NT2/D1 (cell line): ENCODE data around the gene STOX2.
A peak's percentile ranks its signal among the peaks of the same experiment; 100 is the strongest.

Experiments
- DNase-seq: peaks from one replicate; pipeline ENCODE4 v3.0.0-alpha.2; 2011; ENCODE audit warnings: low read depth, low spot score
- H3K27me3 ChIP-seq: 2 replicates; pipeline ENCODE4 v1.6.0; 2011; ENCODE audit warnings: mild to moderate bottlenecking; ENCODE audit not compliant: insufficient read length, insufficient read depth
- H3K36me3 ChIP-seq: 2 replicates; pipeline ENCODE4 v1.6.1; 2011; ENCODE audit warnings: mild to moderate bottlenecking, low read length, mixed read lengths; ENCODE audit not compliant: insufficient read depth, insufficient read length
- H3K4me1 ChIP-seq: 2 replicates; pipeline ENCODE4 v1.5.1; 2011; ENCODE audit not compliant: insufficient read depth, insufficient read length
- H3K4me3 ChIP-seq: 2 replicates; pipeline ENCODE4 v1.5.1; 2011; ENCODE audit warnings: low read depth; ENCODE audit not compliant: insufficient read length
- H3K9ac ChIP-seq: 2 replicates; pipeline ENCODE4 v1.6.0; 2011; ENCODE audit warnings: low read depth; ENCODE audit not compliant: insufficient read length
- H3K9me3 ChIP-seq: 2 replicates; pipeline ENCODE4 v1.5.1; 2011; ENCODE audit warnings: mild to moderate bottlenecking, low read length; ENCODE audit not compliant: insufficient read depth
- SUZ12 ChIP-seq: IDR thresholded peaks from 2 replicates; pipeline ENCODE4 v1.6.1; 2011; ENCODE audit not compliant: insufficient read length, insufficient read depth; ENCODE audit errors: extremely low read depth
- YY1 ChIP-seq: IDR thresholded peaks from 2 replicates; pipeline ENCODE4 v1.6.1; 2011; ENCODE audit not compliant: insufficient read length, insufficient read depth
- ZNF274 ChIP-seq: IDR thresholded peaks from 2 replicates; pipeline ENCODE4 v1.6.1; 2011; ENCODE audit warnings: mild to moderate bottlenecking, low read depth, low read length

Gene STOX2

DNA sequence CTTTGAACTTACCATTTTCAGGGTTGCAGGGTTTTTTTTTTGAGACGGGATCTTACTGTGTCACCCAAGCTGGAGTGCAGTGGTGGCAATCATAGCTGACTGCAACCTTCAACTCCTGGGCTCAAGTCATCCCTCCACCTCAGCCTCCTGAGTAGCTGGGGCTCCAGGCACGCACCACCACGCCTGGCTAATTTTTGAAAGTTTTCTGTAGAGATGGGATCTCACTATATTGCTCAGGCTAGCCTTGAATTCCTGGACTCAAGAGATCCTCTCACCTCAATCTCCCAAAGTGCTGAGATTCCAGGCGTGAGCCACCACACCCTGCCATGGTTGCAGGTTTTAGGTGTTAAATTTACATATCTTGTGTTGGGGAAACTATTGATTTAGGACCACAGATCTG, 64.5 kb downstream of the STOX2 start:
- Histone ChIP-seq H3K9ac (no peak overlapping the region), H3K4me1 (no peaks in the 10 kb centered on the region), H3K4me3 (no peak overlapping the region), H3K36me3 (no peaks in the 10 kb centered on the region), H3K9me3 (peaks cover 9% of the 10 kb centered on the region), H3K27me3 (no peaks in the 10 kb centered on the region)
- TF ChIP-seq SUZ12, result no peak
- no peak for TF ChIP-seq YY1
- TF ChIP-seq ZNF274, result no peak
- DNase-seq, result no peak

DNA sequence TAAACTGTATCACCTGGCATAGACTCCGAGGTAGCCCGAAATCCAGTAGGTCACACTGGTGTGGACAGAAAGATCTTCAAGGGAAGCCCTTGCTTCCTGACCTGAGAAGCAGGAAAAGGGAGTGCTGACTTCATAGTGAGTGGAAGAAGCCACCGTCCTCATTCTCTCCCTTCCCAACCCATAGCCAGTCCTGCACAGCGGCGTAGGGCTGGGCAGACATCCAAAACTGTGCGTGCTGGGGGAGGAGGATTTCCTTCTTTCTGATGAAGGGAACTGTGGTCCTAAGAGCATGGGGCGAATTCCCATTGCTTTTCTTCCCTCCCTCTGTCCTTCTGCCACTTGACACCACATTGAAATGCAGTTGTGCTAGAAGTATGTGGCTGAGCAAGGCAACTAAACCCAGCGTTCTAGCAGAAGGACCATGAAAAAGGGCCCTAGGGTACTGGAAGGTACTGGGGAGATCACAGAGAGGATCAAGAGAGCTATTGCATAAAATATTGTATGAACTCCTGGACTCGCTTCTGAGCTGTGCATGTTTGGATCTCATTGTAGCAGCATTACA, 66.9 kb downstream of the STOX2 start:
- Histone ChIP-seq H3K36me3 (no peaks in the 10 kb centered on the region), H3K9ac (no peak overlapping the region), H3K9me3 (peaks cover 12% of the 10 kb centered on the region), H3K4me1 (no peaks in the 10 kb centered on the region), H3K4me3 (no peak overlapping the region), H3K27me3 (no peaks in the 10 kb centered on the region)
- DNase-seq, result no peak
- TF ChIP-seq YY1 (no peak), SUZ12 (no peak), ZNF274 (no peak)

DNA sequence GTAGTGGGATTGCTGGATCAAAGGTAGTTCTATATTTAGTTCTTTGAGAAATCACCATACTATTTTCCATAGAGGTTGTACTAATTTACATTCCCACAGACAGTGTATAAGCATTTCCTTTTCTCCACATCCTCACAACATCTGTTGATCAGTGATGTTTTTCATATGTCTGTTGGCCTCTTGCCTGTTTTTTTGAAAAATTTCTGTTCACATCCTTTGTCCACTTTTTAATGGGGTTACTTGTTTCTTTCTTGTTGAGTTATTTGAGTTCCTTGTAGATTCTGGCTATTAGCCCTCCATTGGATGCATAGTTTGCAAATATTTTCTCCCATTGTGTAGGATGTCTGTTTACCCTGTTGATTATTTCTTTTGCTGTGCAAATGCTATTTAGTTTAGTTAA, 72.6 kb downstream of the STOX2 start:
- no peak for DNase-seq
- no peak overlapping the region for H3K9ac ChIP-seq
- TF ChIP-seq ZNF274 (no peak), YY1 (no peak), SUZ12 (no peak)
- H3K36me3 ChIP-seq, result no peaks in the 10 kb centered on the region
- no peak overlapping the region for H3K4me3 ChIP-seq
- H3K4me1 ChIP-seq, result no peaks in the 10 kb centered on the region
- no peaks in the 10 kb centered on the region for H3K27me3 ChIP-seq
- peaks cover 20% of the 10 kb centered on the region for H3K9me3 ChIP-seq

DNA sequence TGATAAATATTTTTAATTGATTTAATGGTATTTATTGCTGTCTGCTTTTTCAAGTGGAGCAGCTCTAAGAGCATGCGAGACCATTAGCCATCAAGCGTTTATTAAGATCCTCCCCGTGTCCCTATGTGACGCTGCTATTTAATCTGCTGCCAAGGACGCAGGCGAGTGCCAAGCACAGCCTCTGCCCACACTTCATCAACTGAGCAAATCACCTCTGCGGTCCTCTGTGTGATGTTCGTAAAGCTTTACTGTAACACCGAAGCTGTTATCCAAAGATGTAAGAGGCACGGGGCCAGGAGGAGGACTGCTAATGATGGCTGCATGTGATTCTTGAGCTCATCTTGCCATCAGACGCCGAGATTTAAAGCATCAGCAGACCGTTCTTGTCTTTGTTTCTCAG, 79.5 kb downstream of the STOX2 start:
- no peak for DNase-seq
- no peak overlapping the region for H3K9ac ChIP-seq
- no peaks in the 10 kb centered on the region for H3K27me3 ChIP-seq
- no peaks in the 10 kb centered on the region for H3K9me3 ChIP-seq
- no peaks in the 10 kb centered on the region for H3K36me3 ChIP-seq
- H3K4me3 ChIP-seq, result no peak overlapping the region
- no peak for TF ChIP-seq ZNF274
- TF ChIP-seq YY1, result no peak
- no peak for TF ChIP-seq SUZ12
- H3K4me1 ChIP-seq, result peaks cover 6% of the 10 kb centered on the region

DNA sequence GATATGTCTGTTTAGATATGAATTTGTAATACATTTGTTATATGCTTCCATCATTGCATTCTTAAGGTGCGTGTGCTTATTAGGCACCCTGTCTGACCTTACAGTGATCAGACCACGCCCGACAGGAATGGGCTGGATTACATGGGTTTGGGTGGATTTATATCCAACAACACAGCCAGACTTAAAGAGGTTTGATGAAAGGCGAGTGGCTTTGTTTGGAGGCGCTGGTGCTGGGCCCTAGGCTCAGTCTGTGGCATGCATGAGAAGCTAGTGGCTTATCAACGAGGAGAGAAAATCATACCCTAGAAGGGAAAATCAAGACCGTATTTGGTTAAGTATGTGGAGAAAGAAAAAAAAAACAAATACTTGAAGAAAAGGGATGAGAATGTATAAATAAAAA, 80.7 kb downstream of the STOX2 start:
- Histone ChIP-seq H3K36me3 (no peaks in the 10 kb centered on the region), H3K4me3 (no peak overlapping the region), H3K27me3 (no peaks in the 10 kb centered on the region), H3K4me1 (peaks cover 6% of the 10 kb centered on the region), H3K9me3 (no peaks in the 10 kb centered on the region), H3K9ac (no peak overlapping the region)
- TF ChIP-seq SUZ12 (no peak), ZNF274 (no peak), YY1 (no peak)
- no peak for DNase-seq

DNA sequence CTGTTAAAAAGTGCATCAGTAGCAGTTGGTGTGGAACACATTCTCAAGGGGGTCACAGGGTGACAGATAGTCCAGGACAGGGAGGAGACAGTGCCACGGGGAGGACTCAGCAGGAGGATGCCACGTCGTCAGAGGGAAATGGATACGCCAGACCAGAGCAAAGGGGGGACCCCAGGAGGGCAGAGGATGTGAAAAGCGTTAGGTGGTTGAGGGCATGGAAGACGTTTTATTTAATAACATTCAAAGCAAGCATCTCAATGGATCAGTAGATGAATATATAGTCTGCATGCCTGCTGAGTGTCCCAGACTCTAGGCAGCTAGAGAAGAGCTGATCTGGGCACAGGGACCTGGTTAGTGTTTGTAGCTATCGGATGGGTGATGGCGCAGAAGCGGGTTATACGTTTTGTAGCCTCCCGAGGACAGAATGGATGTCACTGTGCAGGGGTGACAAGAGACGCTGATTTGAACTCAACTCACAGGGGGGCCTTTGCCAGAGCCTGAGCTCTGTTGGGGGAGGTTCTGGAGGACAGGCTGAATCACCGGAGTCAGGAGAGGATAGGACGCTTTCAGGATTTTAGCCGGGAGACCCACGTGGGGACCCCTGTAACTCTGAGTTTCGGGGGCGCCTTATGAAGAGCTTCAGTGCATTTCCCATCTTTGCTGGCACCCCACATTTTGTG, 81.3 kb downstream of the STOX2 start:
- no peak overlapping the region for H3K4me3 ChIP-seq
- H3K4me1 ChIP-seq, result peaks cover 6% of the 10 kb centered on the region
- no peak overlapping the region for H3K9ac ChIP-seq
- H3K9me3 ChIP-seq, result no peaks in the 10 kb centered on the region
- no peak for TF ChIP-seq SUZ12
- TF ChIP-seq YY1, result no peak
- no peak for TF ChIP-seq ZNF274
- H3K36me3 ChIP-seq, result no peaks in the 10 kb centered on the region
- no peaks in the 10 kb centered on the region for H3K27me3 ChIP-seq
- DNase-seq, result no peak

DNA sequence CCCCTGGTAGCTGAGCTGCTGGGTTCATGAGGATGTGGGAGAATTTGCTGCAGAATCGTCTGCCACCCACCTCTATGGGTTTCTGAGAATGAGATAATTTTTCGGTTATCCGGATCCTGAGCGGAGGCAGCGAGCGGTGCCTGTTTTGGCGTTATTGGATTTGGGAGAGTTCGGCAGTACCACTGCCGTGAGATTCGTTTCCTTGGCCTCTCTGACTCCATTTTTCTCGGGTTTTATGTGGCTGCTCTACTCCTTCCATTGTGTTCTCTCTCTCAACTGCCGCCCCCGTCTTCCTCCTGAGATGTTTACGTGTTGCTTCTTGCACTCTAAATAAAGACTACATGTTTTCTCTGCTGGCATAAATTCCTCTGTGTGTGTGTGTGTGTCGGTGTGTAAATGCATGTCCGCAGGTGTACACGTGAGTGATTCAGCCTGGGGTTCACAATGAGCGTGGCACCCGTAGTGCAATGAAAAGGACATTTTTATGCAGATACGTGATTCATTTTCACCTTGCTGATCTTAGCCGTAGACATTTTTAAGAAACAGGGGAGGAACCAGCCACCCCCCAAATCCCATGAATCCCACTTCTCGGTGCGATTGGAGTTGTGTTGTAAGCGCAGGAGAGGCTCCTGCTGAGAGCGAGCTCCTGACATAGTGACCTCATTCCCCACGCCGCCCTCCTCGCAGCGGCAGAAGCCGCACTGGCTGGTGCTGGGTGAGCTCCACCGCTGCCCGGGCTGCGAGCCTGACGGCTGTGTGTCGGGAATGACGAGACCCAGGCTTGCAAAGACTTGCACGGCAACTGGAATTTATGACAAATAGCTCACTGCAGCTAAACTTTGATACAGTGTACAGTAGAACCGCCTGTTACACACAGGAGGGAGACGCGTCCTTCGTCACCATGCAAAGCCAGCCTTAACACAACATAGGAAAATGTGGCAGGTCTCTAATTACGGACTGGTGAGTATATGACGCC, 82.2 kb downstream of the STOX2 start:
- no peak for DNase-seq

More for the DNA sequence above, 82.2 kb downstream of the STOX2 start:
- Histone ChIP-seq H3K27me3 (no peaks in the 10 kb centered on the region), H3K9me3 (no peaks in the 10 kb centered on the region), H3K36me3 (no peaks in the 10 kb centered on the region), H3K4me3 (no peak overlapping the region), H3K4me1 (peaks cover 6% of the 10 kb centered on the region), H3K9ac (peak overlapping the region; percentile 64)
- no peak for TF ChIP-seq YY1
- TF ChIP-seq SUZ12, result no peak
- no peak for TF ChIP-seq ZNF274
